WTC11 (cell line): ENCODE data around the gene RASL11B. TPM values are rescaled to one million over a fixed set of nuclear protein-coding genes. Genes with fewer than 3 reads are reported as not detected.

Experiments used
- ATAC-seq: fragments of 200-7000 bp; cut with Tn5 transposase; 2 replicates; pipeline ENCODE4 v1.10.0; 2021; ENCODE audit warnings: mild to moderate bottlenecking, moderate library complexity
- CTCF ChIA-PET: fragments of 300-600 bp; sonication (Branson Sonifier 250); formaldehyde crosslinking; loops from one replicate; lab custom pipeline; 2021; ENCODE audit warnings: antibody characterized with exemption; lab: Charles Lee
- POLR2A ChIA-PET: fragments of 350-600 bp; sonication (Branson Sonifier 250); formaldehyde crosslinking; loops from one replicate; lab custom pipeline; 2021; ENCODE audit warnings: antibody characterized with exemption; lab: Charles Lee
- DNase-seq: peaks from one replicate; pipeline ENCODE4 v3.0.0; 2021; ENCODE audit warnings: low spot score
- H3K27ac Mint-ChIP-seq: 2 replicates; pipeline ENCODE4 v1.8.0; 2021; ENCODE audit warnings: mixed read lengths
- H3K27me3 Mint-ChIP-seq: 2 replicates; pipeline ENCODE4 v1.8.0; 2021; ENCODE audit warnings: low read depth, mild to moderate bottlenecking, moderate library complexity, mixed read lengths
- H3K36me3 Mint-ChIP-seq: 2 replicates; pipeline ENCODE4 v1.8.0; 2021; ENCODE audit warnings: mixed read lengths
- H3K4me1 Mint-ChIP-seq: 2 replicates; pipeline ENCODE4 v1.8.0; 2022; ENCODE audit warnings: mixed read lengths
- H3K4me3 Mint-ChIP-seq: 2 replicates; pipeline ENCODE4 v1.8.0; 2021; ENCODE audit warnings: mild to moderate bottlenecking, moderate library complexity, mixed read lengths
- H3K9me3 Mint-ChIP-seq: 2 replicates; pipeline ENCODE4 v1.8.0; 2021; ENCODE audit warnings: mixed read lengths
- AFF4 ChIP-seq: sonication (generic); formaldehyde crosslinking; IDR thresholded peaks from 2 replicates; pipeline ENCODE4 v1.8.1; 2023; ENCODE audit warnings: mild to moderate bottlenecking, missing genetic modification reagents, borderline replicate concordance
- E2F5 ChIP-seq: sonication (generic); formaldehyde crosslinking; IDR thresholded peaks from 2 replicates; pipeline ENCODE4 v1.8.1; 2022; ENCODE audit warnings: mild to moderate bottlenecking, moderate library complexity, missing genetic modification reagents
- FOXJ3 ChIP-seq: sonication (generic); formaldehyde crosslinking; IDR thresholded peaks from 2 replicates; pipeline ENCODE4 v1.9.0; 2021; ENCODE audit warnings: missing genetic modification reagents, mild to moderate bottlenecking, borderline replicate concordance
- GABPB1 ChIP-seq: sonication (generic); formaldehyde crosslinking; IDR thresholded peaks from 2 replicates; pipeline ENCODE4 v1.8.1; 2023; ENCODE audit warnings: mild to moderate bottlenecking, missing genetic modification reagents
- PREB ChIP-seq: sonication (generic); formaldehyde crosslinking; IDR thresholded peaks from 2 replicates; pipeline ENCODE4 v1.8.1; 2022; ENCODE audit warnings: mild to moderate bottlenecking, missing genetic modification reagents, moderate library complexity, borderline replicate concordance
- PRRX2 ChIP-seq: fragments of 250-450 bp; sonication (Bioruptor Pico); IDR thresholded peaks from 2 replicates; pipeline ENCODE4 v1.8.0; 2021; ENCODE audit warnings: mild to moderate bottlenecking
- SP1 ChIP-seq: sonication (generic); formaldehyde crosslinking; conservative IDR thresholded peaks from 2 replicates; pipeline ENCODE4 v1.8.1; 2022; ENCODE audit warnings: missing genetic modification reagents
- TP53 ChIP-seq: sonication (generic); formaldehyde crosslinking; IDR thresholded peaks from 2 replicates; pipeline ENCODE4 v1.8.1; 2023; ENCODE audit warnings: mild to moderate bottlenecking, missing genetic modification reagents
- ZBTB43 ChIP-seq: sonication (generic); formaldehyde crosslinking; IDR thresholded peaks from 2 replicates; pipeline ENCODE4 v1.8.1; 2023; ENCODE audit warnings: mild to moderate bottlenecking, missing genetic modification reagents
- total RNA-seq: library from RNA; stranded (reverse); gene quantifications from 3 replicates; pipeline ENCODE4 v1.2.3, GENCODE V29; 2021

Gene RASL11B
- total RNA-seq, 1 experiment from 2014 or later: 58.5 TPM

- TF ChIP-seq FOXJ3 (CRISPR knock-in tag): no peak
- TF ChIP-seq, all 79 proteins: peak for 0
Measured at GRCh38 chr4:52824270-52824602, 37.9 kb upstream of the RASL11B start (continued).

- no peaks in the 10 kb centered on the region; the same call in 1 of the 2 replicates for H3K27me3 Mint-ChIP-seq
- TF ChIP-seq E2F5 (CRISPR knock-in tag) (no peak), PREB (no peak), ZBTB43 (no peak)
- H3K36me3 Mint-ChIP-seq: peaks cover 11% of the 10 kb centered on the region
- ATAC-seq (peak; percentile 57; the same call in 1 of the 2 replicates), DNase-seq (no peak)
- peaks cover 9% of the 10 kb centered on the region for H3K4me1 Mint-ChIP-seq
- H3K9me3 Mint-ChIP-seq: peaks cover 27% of the 10 kb centered on the region
- CTCF ChIA-PET: no interaction called here
- POLR2A ChIA-PET: no interaction called here
- H3K4me3 Mint-ChIP-seq: no peak overlapping the region
- no peak overlapping the region for H3K27ac Mint-ChIP-seq
Measured at GRCh38 chr4:52824603-52825459, 37.3 kb upstream of the RASL11B start.

GRCh38 chr4:52825460-52826090, 36.5 kb upstream of the RASL11B start:
- no peak overlapping the region for H3K27ac Mint-ChIP-seq
- ATAC-seq: no peak; the same call in 1 of the 2 replicates
- peaks cover 9% of the 10 kb centered on the region for H3K4me1 Mint-ChIP-seq
- peaks cover 31% of the 10 kb centered on the region for H3K9me3 Mint-ChIP-seq
- no peak for TF ChIP-seq E2F5 (CRISPR knock-in tag)
- TF ChIP-seq, all 79 proteins: peak for 0
- ChIA-PET POLR2A (interaction anchor here (0.6 kb wide), 1 partner anchor 738 kb away, joined by 7 read pairs; no protein-coding TSS in a partner anchor), CTCF (interaction anchor here (0.6 kb wide), 1 partner anchor 73 kb away, joined by 4 read pairs; no protein-coding TSS in a partner anchor)
- no peak overlapping the region for H3K4me3 Mint-ChIP-seq
- DNase-seq: no peak
- peaks cover 11% of the 10 kb centered on the region for H3K36me3 Mint-ChIP-seq
- H3K27me3 Mint-ChIP-seq: no peaks in the 10 kb centered on the region; the same call in 1 of the 2 replicates

- Mint-ChIP-seq H3K4me3 (no peak overlapping the region), H3K27me3 (peaks cover 12% of the 10 kb centered on the region), H3K36me3 (peaks cover 11% of the 10 kb centered on the region), H3K4me1 (peaks cover 59% of the 10 kb centered on the region)
- CTCF ChIA-PET: interaction anchor here (0.7 to 2.0 kb wide), 9 partner anchors 15 to 482 kb away, joined by 3 to 8 read pairs (median 3); no protein-coding TSS in a partner anchor
- DNase-seq: no peak
- ATAC-seq: peak; percentile 38
- POLR2A ChIA-PET: interaction anchor here (1.0 to 1.4 kb wide), 3 partner anchors 27 to 121 kb away, joined by 3 read pairs; no protein-coding TSS in a partner anchor
- TF ChIP-seq SP1 (CRISPR knock-in tag): no peak
- no peak for TF ChIP-seq TP53
- no peak for TF ChIP-seq AFF4 (CRISPR knock-in tag)
- TF ChIP-seq GABPB1 (CRISPR knock-in tag): no peak
- TF ChIP-seq PRRX2 (CRISPR knock-in tag): no peak
- TF ChIP-seq, all 79 proteins: peak for 0
- H3K9me3 Mint-ChIP-seq: peaks cover 19% of the 10 kb centered on the region
- peak overlapping the region; percentile 60 for H3K27ac Mint-ChIP-seq
Measured at GRCh38 chr4:52833941-52834525, 28.1 kb upstream of the RASL11B start.
